WTC11 (cell line): ENCODE measurements around the gene RFK. TPM values are rescaled to one million over a fixed set of nuclear protein-coding genes. Genes with fewer than 3 reads are reported as not detected.

Experiments used
- ATAC-seq: fragments of 200-7000 bp; cut with Tn5 transposase; 2 replicates; pipeline ENCODE4 v1.10.0; 2021; ENCODE audit warnings: mild to moderate bottlenecking, moderate library complexity
- CTCF ChIA-PET: fragments of 300-600 bp; sonication (Branson Sonifier 250); formaldehyde crosslinking; loops from one replicate; lab custom pipeline; 2021; ENCODE audit warnings: antibody characterized with exemption; lab: Charles Lee
- POLR2A ChIA-PET: fragments of 350-600 bp; sonication (Branson Sonifier 250); formaldehyde crosslinking; loops from one replicate; lab custom pipeline; 2021; ENCODE audit warnings: antibody characterized with exemption; lab: Charles Lee
- DNase-seq: peaks from one replicate; pipeline ENCODE4 v3.0.0; 2021; ENCODE audit warnings: low spot score
- H3K27ac Mint-ChIP-seq: 2 replicates; pipeline ENCODE4 v1.8.0; 2021; ENCODE audit warnings: mixed read lengths
- H3K27me3 Mint-ChIP-seq: 2 replicates; pipeline ENCODE4 v1.8.0; 2021; ENCODE audit warnings: low read depth, mild to moderate bottlenecking, moderate library complexity, mixed read lengths
- H3K36me3 Mint-ChIP-seq: 2 replicates; pipeline ENCODE4 v1.8.0; 2021; ENCODE audit warnings: mixed read lengths
- H3K4me1 Mint-ChIP-seq: 2 replicates; pipeline ENCODE4 v1.8.0; 2022; ENCODE audit warnings: mixed read lengths
- H3K4me3 Mint-ChIP-seq: 2 replicates; pipeline ENCODE4 v1.8.0; 2021; ENCODE audit warnings: mild to moderate bottlenecking, moderate library complexity, mixed read lengths
- H3K9me3 Mint-ChIP-seq: 2 replicates; pipeline ENCODE4 v1.8.0; 2021; ENCODE audit warnings: mixed read lengths
- GTF2I ChIP-seq: fragments of 250-450 bp; sonication (Bioruptor Pico); conservative IDR thresholded peaks from 2 replicates; pipeline ENCODE4 v1.4.0; 2021; ENCODE audit warnings: mild to moderate bottlenecking
- MXD4 ChIP-seq: fragments of 250-450 bp; sonication (Bioruptor Pico); IDR thresholded peaks from 2 replicates; pipeline ENCODE4 v1.8.0; 2021; ENCODE audit warnings: mild to moderate bottlenecking, moderate library complexity, borderline replicate concordance
- NFATC4 ChIP-seq: fragments of 250-450 bp; sonication (Bioruptor Pico); IDR thresholded peaks from 2 replicates; pipeline ENCODE4 v1.9.0; 2021; ENCODE audit warnings: mild to moderate bottlenecking
- NFYB ChIP-seq: sonication (generic); formaldehyde crosslinking; conservative IDR thresholded peaks from 2 replicates; pipeline ENCODE4 v1.8.0; 2022; ENCODE audit warnings: low read depth, missing genetic modification reagents
- OVOL2 ChIP-seq: fragments of 250-450 bp; sonication (Bioruptor Pico); IDR thresholded peaks from 2 replicates; pipeline ENCODE4 v1.9.0; 2021; ENCODE audit warnings: mild to moderate bottlenecking, borderline replicate concordance
- PRRX2 ChIP-seq: fragments of 250-450 bp; sonication (Bioruptor Pico); IDR thresholded peaks from 2 replicates; pipeline ENCODE4 v1.8.0; 2021; ENCODE audit warnings: mild to moderate bottlenecking
- RORB ChIP-seq: fragments of 250-450 bp; sonication (Bioruptor Pico); IDR thresholded peaks from 2 replicates; pipeline ENCODE4 v1.9.0; 2021; ENCODE audit warnings: mild to moderate bottlenecking
- SMAD3 ChIP-seq: sonication (generic); formaldehyde crosslinking; IDR thresholded peaks from 2 replicates; pipeline ENCODE4 v1.8.0; 2022; ENCODE audit warnings: missing genetic modification reagents, mild to moderate bottlenecking, borderline replicate concordance
- TCF7 ChIP-seq: sonication (generic); formaldehyde crosslinking; IDR thresholded peaks from 2 replicates; pipeline ENCODE4 v1.8.0; 2022; ENCODE audit warnings: mild to moderate bottlenecking, low read depth, missing genetic modification reagents, moderate library complexity
- TEAD4 ChIP-seq: sonication (generic); formaldehyde crosslinking; IDR thresholded peaks from 2 replicates; pipeline ENCODE4 v1.8.0; 2022; ENCODE audit warnings: mild to moderate bottlenecking, missing genetic modification reagents
- ZBTB21 ChIP-seq: sonication (generic); formaldehyde crosslinking; IDR thresholded peaks from 2 replicates; pipeline ENCODE4 v1.8.1; 2023; ENCODE audit warnings: mild to moderate bottlenecking, missing genetic modification reagents, borderline replicate concordance
- ZNF138 ChIP-seq: sonication (generic); formaldehyde crosslinking; conservative IDR thresholded peaks from 2 replicates; pipeline ENCODE4 v1.8.1; 2022; ENCODE audit warnings: mild to moderate bottlenecking, moderate library complexity, missing genetic modification reagents
- ZNF317 ChIP-seq: sonication (generic); formaldehyde crosslinking; IDR thresholded peaks from 2 replicates; pipeline ENCODE4 v1.8.1; 2023; ENCODE audit warnings: low read depth, mild to moderate bottlenecking, moderate library complexity, missing genetic modification reagents, borderline replicate concordance
- ZNF396 ChIP-seq: fragments of 250-450 bp; sonication (Bioruptor Pico); IDR thresholded peaks from 2 replicates; pipeline ENCODE4 v1.8.0; 2021; ENCODE audit warnings: mild to moderate bottlenecking, moderate library complexity, borderline replicate concordance
- total RNA-seq: library from RNA; stranded (reverse); gene quantifications from 3 replicates; pipeline ENCODE4 v1.2.3, GENCODE V29; 2021
- TF ChIP-seq, protein P1 (sequence below): fragments of 250-450 bp; sonication (Bioruptor Pico); IDR thresholded peaks from 2 replicates; pipeline ENCODE4 v1.9.0; 2021; ENCODE audit warnings: mild to moderate bottlenecking, borderline replicate concordance
- TF ChIP-seq, protein P2 (sequence below): fragments of 250-450 bp; sonication (Bioruptor Pico); IDR thresholded peaks from 2 replicates; pipeline ENCODE4 v1.9.0; 2021; ENCODE audit warnings: moderate library complexity, mild to moderate bottlenecking, inconsistent platforms, borderline replicate concordance
- TF ChIP-seq, protein P3 (sequence below): sonication (generic); formaldehyde crosslinking; IDR thresholded peaks from 2 replicates; pipeline ENCODE4 v1.8.0; 2022; ENCODE audit warnings: mild to moderate bottlenecking, missing genetic modification reagents
- TF ChIP-seq, protein P4 (sequence below): sonication (generic); formaldehyde crosslinking; IDR thresholded peaks from 2 replicates; pipeline ENCODE4 v1.8.1; 2022; ENCODE audit warnings: missing genetic modification reagents, borderline replicate concordance
- TF ChIP-seq, protein P5 (sequence below): sonication (generic); formaldehyde crosslinking; IDR thresholded peaks from 2 replicates; pipeline ENCODE4 v1.8.0; 2022; ENCODE audit warnings: missing genetic modification reagents
- TF ChIP-seq, protein P6 (sequence below): sonication (generic); formaldehyde crosslinking; IDR thresholded peaks from 2 replicates; pipeline ENCODE4 v1.8.1; 2023; ENCODE audit warnings: mild to moderate bottlenecking, missing genetic modification reagents, moderate library complexity
- TF ChIP-seq, protein P7 (sequence below): sonication (generic); formaldehyde crosslinking; IDR thresholded peaks from 2 replicates; pipeline ENCODE4 v1.8.0; 2023; ENCODE audit warnings: mild to moderate bottlenecking, missing genetic modification reagents

Gene RFK
- total RNA-seq, 1 experiment from 2014 or later: 14.9 TPM

DNA sequence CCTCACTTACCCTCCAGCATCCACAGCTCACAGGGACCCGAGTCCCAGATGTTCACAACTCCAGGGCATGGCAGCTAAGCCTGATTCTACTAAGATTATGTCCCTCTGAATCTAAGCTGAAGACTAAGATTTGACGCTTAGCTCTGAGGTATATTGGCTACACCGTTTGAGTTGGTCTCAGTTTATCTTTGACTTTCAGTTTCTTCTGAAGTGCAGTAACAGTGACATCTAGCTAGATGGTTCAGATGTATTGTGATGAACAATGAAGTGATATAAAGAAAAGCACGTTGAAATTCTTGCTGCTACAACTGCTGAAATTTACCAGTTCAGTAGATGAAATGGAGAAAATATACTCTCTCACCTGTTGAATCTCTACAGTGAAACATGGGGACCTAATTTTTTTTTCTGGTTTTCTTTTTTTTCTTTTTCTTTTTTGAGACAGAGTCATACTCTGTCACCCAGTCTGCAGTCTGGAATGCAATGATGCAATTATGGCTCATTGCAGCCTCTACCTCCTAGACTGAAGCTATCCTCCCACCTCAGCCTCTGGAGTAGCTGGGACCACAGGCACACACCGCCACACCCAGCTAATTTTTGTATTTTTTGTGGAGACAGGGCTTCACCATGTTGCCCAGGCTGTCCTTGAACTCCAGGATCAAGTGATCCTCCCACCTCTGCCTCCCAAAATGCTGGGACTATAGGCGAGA is 15.7 kb downstream of the RFK start (continued):
- TF ChIP-seq ZNF317 (CRISPR knock-in tag): no peak

DNA sequence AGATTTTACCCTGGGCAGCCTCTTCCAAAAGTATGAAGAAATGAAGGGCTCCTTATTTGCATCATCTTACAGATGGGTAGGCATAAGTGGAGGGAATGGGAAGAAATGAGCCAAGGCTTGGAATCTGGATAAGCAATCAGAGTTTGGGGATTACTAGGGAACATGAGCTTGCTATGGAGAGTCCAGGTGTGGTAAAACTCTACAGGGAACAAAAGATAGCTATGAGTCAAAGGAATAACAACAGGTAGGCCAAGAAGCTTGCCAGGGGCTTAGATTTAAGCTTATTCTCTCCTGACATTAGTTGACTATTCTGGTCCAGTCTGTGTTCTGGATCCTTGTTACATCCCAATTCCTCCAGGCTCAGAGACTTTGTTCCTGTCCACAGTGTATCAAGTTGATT is 16.4 kb downstream of the RFK start:
- TF ChIP-seq SMAD3 (CRISPR knock-in tag) (no peak), ZNF138 (CRISPR knock-in tag) (no peak), TEAD4 (CRISPR knock-in tag) (no peak), TCF7 (CRISPR knock-in tag) (no peak), GTF2I (CRISPR knock-in tag) (no peak), PRRX2 (CRISPR knock-in tag) (no peak), RORB (CRISPR knock-in tag) (no peak), ZNF396 (CRISPR knock-in tag) (no peak), OVOL2 (CRISPR knock-in tag) (no peak), MXD4 (CRISPR knock-in tag) (no peak), NFYB (CRISPR knock-in tag) (no peak), ZBTB21 (CRISPR knock-in tag) (no peak), NFATC4 (no peak)
- TF ChIP-seq, protein P1, sequence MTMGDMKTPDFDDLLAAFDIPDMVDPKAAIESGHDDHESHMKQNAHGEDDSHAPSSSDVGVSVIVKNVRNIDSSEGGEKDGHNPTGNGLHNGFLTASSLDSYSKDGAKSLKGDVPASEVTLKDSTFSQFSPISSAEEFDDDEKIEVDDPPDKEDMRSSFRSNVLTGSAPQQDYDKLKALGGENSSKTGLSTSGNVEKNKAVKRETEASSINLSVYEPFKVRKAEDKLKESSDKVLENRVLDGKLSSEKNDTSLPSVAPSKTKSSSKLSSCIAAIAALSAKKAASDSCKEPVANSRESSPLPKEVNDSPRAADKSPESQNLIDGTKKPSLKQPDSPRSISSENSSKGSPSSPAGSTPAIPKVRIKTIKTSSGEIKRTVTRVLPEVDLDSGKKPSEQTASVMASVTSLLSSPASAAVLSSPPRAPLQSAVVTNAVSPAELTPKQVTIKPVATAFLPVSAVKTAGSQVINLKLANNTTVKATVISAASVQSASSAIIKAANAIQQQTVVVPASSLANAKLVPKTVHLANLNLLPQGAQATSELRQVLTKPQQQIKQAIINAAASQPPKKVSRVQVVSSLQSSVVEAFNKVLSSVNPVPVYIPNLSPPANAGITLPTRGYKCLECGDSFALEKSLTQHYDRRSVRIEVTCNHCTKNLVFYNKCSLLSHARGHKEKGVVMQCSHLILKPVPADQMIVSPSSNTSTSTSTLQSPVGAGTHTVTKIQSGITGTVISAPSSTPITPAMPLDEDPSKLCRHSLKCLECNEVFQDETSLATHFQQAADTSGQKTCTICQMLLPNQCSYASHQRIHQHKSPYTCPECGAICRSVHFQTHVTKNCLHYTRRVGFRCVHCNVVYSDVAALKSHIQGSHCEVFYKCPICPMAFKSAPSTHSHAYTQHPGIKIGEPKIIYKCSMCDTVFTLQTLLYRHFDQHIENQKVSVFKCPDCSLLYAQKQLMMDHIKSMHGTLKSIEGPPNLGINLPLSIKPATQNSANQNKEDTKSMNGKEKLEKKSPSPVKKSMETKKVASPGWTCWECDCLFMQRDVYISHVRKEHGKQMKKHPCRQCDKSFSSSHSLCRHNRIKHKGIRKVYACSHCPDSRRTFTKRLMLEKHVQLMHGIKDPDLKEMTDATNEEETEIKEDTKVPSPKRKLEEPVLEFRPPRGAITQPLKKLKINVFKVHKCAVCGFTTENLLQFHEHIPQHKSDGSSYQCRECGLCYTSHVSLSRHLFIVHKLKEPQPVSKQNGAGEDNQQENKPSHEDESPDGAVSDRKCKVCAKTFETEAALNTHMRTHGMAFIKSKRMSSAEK (CRISPR knock-in tag): no peak
- TF ChIP-seq, protein P2, sequence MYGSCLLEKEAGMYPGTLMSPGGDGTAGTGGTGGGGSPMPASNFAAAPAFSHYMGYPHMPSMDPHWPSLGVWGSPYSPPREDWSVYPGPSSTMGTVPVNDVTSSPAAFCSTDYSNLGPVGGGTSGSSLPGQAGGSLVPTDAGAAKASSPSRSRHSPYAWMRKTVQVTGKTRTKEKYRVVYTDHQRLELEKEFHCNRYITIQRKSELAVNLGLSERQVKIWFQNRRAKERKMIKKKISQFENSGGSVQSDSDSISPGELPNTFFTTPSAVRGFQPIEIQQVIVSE (CRISPR knock-in tag): no peak
- TF ChIP-seq, protein P3, sequence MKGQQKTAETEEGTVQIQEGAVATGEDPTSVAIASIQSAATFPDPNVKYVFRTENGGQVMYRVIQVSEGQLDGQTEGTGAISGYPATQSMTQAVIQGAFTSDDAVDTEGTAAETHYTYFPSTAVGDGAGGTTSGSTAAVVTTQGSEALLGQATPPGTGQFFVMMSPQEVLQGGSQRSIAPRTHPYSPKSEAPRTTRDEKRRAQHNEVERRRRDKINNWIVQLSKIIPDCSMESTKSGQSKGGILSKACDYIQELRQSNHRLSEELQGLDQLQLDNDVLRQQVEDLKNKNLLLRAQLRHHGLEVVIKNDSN (CRISPR knock-in tag): no peak
- TF ChIP-seq, protein P4, sequence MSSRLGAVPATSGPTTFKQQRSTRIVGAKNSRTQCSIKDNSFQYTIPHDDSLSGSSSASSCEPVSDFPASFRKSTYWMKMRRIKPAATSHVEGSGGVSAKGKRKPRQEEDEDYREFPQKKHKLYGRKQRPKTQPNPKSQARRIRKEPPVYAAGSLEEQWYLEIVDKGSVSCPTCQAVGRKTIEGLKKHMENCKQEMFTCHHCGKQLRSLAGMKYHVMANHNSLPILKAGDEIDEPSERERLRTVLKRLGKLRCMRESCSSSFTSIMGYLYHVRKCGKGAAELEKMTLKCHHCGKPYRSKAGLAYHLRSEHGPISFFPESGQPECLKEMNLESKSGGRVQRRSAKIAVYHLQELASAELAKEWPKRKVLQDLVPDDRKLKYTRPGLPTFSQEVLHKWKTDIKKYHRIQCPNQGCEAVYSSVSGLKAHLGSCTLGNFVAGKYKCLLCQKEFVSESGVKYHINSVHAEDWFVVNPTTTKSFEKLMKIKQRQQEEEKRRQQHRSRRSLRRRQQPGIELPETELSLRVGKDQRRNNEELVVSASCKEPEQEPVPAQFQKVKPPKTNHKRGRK: no peak
- TF ChIP-seq, protein P5, sequence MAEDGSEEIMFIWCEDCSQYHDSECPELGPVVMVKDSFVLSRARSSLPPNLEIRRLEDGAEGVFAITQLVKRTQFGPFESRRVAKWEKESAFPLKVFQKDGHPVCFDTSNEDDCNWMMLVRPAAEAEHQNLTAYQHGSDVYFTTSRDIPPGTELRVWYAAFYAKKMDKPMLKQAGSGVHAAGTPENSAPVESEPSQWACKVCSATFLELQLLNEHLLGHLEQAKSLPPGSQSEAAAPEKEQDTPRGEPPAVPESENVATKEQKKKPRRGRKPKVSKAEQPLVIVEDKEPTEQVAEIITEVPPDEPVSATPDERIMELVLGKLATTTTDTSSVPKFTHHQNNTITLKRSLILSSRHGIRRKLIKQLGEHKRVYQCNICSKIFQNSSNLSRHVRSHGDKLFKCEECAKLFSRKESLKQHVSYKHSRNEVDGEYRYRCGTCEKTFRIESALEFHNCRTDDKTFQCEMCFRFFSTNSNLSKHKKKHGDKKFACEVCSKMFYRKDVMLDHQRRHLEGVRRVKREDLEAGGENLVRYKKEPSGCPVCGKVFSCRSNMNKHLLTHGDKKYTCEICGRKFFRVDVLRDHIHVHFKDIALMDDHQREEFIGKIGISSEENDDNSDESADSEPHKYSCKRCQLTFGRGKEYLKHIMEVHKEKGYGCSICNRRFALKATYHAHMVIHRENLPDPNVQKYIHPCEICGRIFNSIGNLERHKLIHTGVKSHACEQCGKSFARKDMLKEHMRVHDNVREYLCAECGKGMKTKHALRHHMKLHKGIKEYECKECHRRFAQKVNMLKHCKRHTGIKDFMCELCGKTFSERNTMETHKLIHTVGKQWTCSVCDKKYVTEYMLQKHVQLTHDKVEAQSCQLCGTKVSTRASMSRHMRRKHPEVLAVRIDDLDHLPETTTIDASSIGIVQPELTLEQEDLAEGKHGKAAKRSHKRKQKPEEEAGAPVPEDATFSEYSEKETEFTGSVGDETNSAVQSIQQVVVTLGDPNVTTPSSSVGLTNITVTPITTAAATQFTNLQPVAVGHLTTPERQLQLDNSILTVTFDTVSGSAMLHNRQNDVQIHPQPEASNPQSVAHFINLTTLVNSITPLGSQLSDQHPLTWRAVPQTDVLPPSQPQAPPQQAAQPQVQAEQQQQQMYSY (CRISPR knock-in tag): no peak
- TF ChIP-seq, protein P6, sequence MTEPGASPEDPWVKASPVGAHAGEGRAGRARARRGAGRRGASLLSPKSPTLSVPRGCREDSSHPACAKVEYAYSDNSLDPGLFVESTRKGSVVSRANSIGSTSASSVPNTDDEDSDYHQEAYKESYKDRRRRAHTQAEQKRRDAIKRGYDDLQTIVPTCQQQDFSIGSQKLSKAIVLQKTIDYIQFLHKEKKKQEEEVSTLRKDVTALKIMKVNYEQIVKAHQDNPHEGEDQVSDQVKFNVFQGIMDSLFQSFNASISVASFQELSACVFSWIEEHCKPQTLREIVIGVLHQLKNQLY (CRISPR knock-in tag): no peak
- TF ChIP-seq, protein P7, sequence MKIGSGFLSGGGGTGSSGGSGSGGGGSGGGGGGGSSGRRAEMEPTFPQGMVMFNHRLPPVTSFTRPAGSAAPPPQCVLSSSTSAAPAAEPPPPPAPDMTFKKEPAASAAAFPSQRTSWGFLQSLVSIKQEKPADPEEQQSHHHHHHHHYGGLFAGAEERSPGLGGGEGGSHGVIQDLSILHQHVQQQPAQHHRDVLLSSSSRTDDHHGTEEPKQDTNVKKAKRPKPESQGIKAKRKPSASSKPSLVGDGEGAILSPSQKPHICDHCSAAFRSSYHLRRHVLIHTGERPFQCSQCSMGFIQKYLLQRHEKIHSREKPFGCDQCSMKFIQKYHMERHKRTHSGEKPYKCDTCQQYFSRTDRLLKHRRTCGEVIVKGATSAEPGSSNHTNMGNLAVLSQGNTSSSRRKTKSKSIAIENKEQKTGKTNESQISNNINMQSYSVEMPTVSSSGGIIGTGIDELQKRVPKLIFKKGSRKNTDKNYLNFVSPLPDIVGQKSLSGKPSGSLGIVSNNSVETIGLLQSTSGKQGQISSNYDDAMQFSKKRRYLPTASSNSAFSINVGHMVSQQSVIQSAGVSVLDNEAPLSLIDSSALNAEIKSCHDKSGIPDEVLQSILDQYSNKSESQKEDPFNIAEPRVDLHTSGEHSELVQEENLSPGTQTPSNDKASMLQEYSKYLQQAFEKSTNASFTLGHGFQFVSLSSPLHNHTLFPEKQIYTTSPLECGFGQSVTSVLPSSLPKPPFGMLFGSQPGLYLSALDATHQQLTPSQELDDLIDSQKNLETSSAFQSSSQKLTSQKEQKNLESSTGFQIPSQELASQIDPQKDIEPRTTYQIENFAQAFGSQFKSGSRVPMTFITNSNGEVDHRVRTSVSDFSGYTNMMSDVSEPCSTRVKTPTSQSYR (CRISPR knock-in tag): no peak
- Mint-ChIP-seq H3K4me1 (peaks cover 7% of the 10 kb centered on the region), H3K4me3 (no peak overlapping the region), H3K36me3 (no peaks in the 10 kb centered on the region), H3K27ac (no peak overlapping the region), H3K9me3 (no peaks in the 10 kb centered on the region), H3K27me3 (no peaks in the 10 kb centered on the region)
- POLR2A ChIA-PET: no interaction called here
- ATAC-seq (no peak), DNase-seq (no peak)
- CTCF ChIA-PET: no interaction called here
